Islet precursor cell (in vitro differentiated cells): Measurements from ENCODE around the gene RFXANK.
"Not testable (repeated sequence)": the region's sequence is repeated elsewhere in the genome, so short reads cannot be mapped to it uniquely, and the experiment has no call there.

Source experiments
- DNase-seq: peaks from one replicate; pipeline ENCODE4 v3.0.0-alpha.2; 2018

RFXANK gene

GRCh38 chr19:19206938-19207337 is 14.9 kb downstream of the RFXANK start:
- no peak for DNase-seq

- no peak for DNase-seq
These were observed 15.8 kb downstream of the RFXANK start for GRCh38 chr19:19207637-19208572.

GRCh38 chr19:19209372-19209771 is 17.3 kb downstream of the RFXANK start:
- DNase-seq: no peak

GRCh38 chr19:19211499-19212420 is 19.7 kb downstream of the RFXANK start, which contains the start of gene NCAN:
NCAN (plus strand) TSS chr19:19211958; CDS start chr19:19216954, 4,996 bp downstream.
- no peak for DNase-seq

GRCh38 chr19:19212916-19213315 is 20.9 kb downstream of the RFXANK start:
- DNase-seq: no peak

- no peak for DNase-seq
These were observed 21.5 kb downstream of the RFXANK start for GRCh38 chr19:19213426-19214158.

- DNase-seq: no peak
These were observed 22.1 kb downstream of the RFXANK start for GRCh38 chr19:19214159-19214490.

GRCh38 chr19:19214892-19215291 is 22.8 kb downstream of the RFXANK start:
- peak; percentile 93 for DNase-seq

- no peak for DNase-seq
These were observed 23.7 kb downstream of the RFXANK start for GRCh38 chr19:19215792-19216191.

- DNase-seq: no peak
These were observed 25.0 kb downstream of the RFXANK start for GRCh38 chr19:19217099-19217498.

GRCh38 chr19:19218911-19219310 is 26.9 kb downstream of the RFXANK start:
- DNase-seq: no peak

GRCh38 chr19:19221000-19221399 is 28.9 kb downstream of the RFXANK start:
- DNase-seq: not testable (repeated sequence)

GRCh38 chr19:19223060-19223459 is 31.0 kb downstream of the RFXANK start:
- no peak for DNase-seq

GRCh38 chr19:19223636-19224035 is 31.6 kb downstream of the RFXANK start:
- DNase-seq: no peak

- DNase-seq: no peak
These were observed 32.2 kb downstream of the RFXANK start for GRCh38 chr19:19224150-19224851.

GRCh38 chr19:19224852-19225494 is 32.9 kb downstream of the RFXANK start:
- DNase-seq: peak; percentile 92

- no peak for DNase-seq
These were observed 34.1 kb downstream of the RFXANK start for GRCh38 chr19:19226204-19226603.

- no peak for DNase-seq
These were observed 34.6 kb downstream of the RFXANK start for GRCh38 chr19:19226663-19227062.

GRCh38 chr19:19227217-19227616 is 35.2 kb downstream of the RFXANK start:
- DNase-seq: no peak

- no peak for DNase-seq
These were observed 37.6 kb downstream of the RFXANK start for GRCh38 chr19:19229701-19230100.

GRCh38 chr19:19230999-19231398 is 38.9 kb downstream of the RFXANK start:
- DNase-seq: no peak

GRCh38 chr19:19232261-19232721 is 40.2 kb downstream of the RFXANK start:
- DNase-seq: no peak
